Activated CD8-positive, alpha-beta memory T cell treated with anti-CD3 and anti-CD28 coated beads for 36 hours (primary cell): Measurements from ENCODE around the gene MYT1. TPM values are rescaled to one million over a fixed set of nuclear protein-coding genes. Genes with fewer than 3 reads are reported as not detected.

ENCODE experiments used
- CTCF ChIA-PET: fragments of 350-600 bp; sonication (Branson Sonifier 250); formaldehyde crosslinking; loops from one replicate; lab custom pipeline; 2021; ENCODE audit warnings: antibody characterized with exemption; lab: Charles Lee
- POLR2A ChIA-PET: fragments of 350-600 bp; sonication (Branson Sonifier 250); formaldehyde crosslinking; loops from one replicate; lab custom pipeline; 2021; ENCODE audit warnings: antibody characterized with exemption; lab: Charles Lee
- total RNA-seq, 2 experiments: library from RNA; stranded (reverse); gene quantifications; one replicate each; pipeline ENCODE4 v1.2.3, GENCODE V29; 2021

The MYT1 gene
- total RNA-seq, 2 experiments from 2014 or later, result not detected

DNA sequence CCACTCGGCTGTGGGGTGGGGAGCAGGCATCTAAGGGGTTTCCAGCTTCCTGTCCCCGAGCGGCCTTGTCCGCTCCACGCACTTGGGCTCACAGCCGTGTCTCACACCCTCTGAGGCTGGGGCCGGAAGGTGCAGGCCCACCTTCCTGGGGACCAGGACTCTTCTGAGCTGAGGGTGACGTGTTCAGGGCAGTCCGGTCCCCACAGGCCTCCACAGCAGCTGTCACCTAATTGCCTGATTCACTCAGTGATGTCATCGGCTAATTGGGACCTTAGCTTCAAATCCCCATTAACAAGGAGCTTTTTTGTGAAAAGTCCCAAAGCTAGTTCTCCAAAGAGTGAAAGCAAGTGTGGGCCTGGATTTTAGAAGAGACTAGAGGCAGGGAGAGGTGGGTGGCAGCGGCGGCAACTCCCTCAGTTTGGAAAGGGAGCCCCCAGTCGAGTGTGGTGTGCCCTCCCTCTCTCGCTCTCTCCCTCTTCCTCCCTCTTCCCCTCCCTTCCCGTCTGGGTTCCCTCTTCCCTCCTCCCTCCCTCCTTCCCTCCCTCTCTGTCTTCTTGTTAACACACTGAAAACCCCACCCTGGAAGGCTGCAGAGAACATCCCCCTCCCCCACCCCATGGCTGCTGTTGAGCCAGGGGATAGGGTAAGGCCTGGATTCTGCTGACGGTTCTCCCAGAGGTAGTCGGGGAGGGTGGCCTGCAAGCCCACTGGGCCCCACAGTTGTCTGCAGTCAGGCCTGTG, 39.0 kb downstream of the MYT1 start:
- POLR2A ChIA-PET, result no interaction called here
- CTCF ChIA-PET, result no interaction called here

- CTCF ChIA-PET, result no interaction called here
- POLR2A ChIA-PET, result no interaction called here
These were observed 41.4 kb downstream of the MYT1 start for GRCh38 chr20:64205611-64206026.

GRCh38 chr20:64206614-64207013, 42.4 kb downstream of the MYT1 start:
- CTCF ChIA-PET, result interaction anchor here (0.7 kb wide), 1 partner anchor 49 kb away, joined by 3 read pairs; no protein-coding TSS in a partner anchor
- POLR2A ChIA-PET, result no interaction called here

DNA sequence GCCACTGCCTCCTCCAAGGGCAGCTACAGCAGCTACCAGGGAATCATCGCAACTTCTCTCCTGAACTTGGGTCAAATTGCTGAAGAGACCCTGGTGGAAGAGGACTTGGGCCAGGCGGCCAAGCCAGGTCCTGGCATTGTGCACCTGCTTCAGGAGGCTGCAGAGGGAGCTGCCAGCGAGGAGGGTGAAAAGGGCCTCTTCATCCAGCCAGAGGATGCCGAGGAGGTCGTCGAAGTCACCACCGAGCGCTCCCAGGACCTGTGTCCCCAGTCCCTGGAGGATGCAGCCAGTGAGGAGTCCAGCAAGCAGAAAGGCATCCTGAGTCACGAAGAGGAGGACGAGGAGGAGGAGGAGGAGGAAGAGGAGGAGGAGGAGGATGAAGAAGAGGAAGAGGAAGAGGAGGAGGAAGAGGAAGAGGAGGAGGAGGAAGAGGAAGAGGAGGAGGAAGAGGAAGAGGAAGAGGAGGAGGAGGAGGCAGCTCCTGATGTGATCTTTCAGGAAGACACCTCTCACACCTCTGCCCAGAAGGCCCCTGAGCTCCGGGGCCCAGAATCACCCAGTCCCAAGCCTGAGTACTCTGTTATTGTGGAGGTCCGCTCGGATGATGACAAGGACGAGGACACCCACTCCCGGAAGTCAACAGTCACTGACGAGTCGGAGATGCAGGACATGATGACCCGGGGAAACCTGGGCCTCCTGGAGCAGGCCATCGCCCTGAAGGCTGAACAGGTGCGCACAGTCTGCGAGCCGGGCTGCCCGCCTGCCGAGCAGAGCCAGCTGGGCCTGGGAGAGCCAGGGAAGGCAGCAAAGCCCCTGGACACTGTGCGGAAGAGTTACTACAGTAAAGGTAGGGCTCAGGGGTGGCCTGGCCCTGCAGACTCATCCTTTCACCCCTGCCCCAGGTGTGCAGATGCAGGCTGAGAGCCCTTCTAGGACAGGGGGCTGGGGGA, 43.7 kb downstream of the MYT1 start:
- ChIA-PET CTCF (no interaction called here), POLR2A (no interaction called here)

DNA sequence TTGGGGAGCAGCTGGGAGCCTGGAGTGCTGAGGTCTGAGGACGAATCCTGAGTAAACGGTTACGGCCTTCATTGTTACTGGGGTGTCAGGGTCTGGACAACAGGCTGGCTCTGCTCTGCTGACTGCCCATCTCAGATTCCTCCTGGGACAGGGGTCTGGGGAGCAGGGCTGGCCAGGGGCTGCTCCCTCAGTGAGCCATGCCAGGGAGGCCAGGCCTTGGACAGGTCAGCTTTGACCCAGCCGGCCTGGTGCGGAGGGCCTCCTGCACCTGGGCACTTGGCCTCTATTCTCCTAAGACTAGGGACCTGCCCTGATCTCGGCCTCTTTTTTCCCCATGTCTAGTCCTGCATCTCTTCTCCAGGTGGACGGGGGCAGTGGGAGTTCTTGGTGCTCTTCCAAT, 44.9 kb downstream of the MYT1 start:
- ChIA-PET CTCF (no interaction called here), POLR2A (no interaction called here)

DNA sequence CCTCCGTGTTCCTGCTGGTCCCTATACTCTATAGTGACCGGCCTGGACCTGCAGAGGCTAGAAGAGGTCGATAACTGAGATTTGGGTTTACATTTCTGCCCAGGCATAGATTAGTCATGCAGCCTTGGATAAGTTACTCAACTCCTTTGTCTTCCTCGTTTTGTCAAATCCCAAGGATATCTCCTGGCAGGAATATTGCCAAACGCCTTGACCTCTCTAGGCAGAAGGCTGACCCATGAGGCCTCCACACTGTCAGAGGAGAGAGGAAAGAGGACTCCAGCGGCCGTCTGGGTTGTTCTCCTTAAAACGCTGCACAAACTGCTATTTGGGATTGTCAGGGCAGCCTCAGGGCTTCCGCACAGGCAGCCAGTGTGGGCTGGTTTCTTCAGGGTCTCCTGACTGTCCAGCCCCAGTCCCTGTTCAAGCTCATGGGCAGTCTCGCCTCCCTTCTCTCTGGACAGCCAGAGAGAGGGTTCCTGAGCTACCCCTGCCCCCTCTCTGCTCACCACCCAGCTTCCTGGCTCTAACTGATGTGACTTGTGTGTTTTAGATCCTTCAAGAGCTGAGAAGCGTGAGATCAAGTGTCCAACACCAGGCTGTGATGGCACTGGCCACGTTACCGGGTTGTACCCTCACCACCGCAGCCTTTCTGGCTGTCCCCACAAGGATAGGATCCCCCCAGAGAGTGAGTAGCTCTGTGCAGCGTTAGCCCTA, 46.6 kb downstream of the MYT1 start:
- ChIA-PET POLR2A (no interaction called here), CTCF (no interaction called here)

- ChIA-PET POLR2A (no interaction called here), CTCF (no interaction called here)
These were observed 47.8 kb downstream of the MYT1 start for GRCh38 chr20:64211874-64212658.

GRCh38 chr20:64212755-64213154, 48.5 kb downstream of the MYT1 start:
- POLR2A ChIA-PET, result no interaction called here
- CTCF ChIA-PET, result no interaction called here

DNA sequence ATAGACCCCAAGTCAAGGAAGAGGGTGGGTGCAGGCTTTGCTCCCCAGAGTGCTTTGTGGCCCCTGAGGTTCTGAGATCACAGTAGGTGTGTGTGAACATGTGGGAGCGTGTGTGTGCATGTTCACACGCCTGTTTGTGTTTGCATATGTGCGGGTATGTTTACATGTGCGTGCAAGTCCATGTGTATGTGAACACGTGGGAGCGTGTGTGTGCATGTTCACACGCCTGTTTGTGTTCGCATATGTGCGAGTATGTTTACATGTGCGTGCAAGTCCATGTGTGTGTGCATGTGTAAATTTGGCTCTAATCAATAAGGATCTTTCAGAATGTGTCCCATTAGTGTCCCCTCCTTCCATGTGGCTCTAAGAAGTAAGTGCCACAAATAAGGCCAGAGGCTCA, 49.9 kb downstream of the MYT1 start:
- ChIA-PET POLR2A (no interaction called here), CTCF (no interaction called here)

- CTCF ChIA-PET, result no interaction called here
- POLR2A ChIA-PET, result no interaction called here
These were observed 50.7 kb downstream of the MYT1 start for GRCh38 chr20:64214952-64215351.

- CTCF ChIA-PET, result no interaction called here
- POLR2A ChIA-PET, result no interaction called here
These were observed 51.8 kb downstream of the MYT1 start for GRCh38 chr20:64216036-64216435.

DNA sequence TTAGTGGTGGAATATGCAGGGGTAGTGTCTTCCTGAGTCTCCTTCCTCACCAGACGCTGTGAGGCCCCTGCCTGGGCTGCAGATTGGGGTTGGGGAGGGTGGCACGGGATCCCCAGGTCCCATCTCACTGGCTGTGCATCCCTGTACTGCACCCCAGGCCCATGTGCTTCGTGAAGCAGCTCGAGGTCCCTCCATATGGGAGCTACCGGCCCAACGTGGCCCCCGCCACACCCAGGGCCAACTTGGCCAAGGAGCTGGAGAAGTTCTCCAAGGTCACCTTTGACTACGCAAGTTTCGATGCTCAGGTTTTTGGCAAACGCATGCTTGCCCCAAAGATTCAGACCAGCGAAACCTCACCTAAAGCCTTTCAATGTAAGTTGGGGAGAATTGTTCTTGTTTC, 52.7 kb downstream of the MYT1 start:
- ChIA-PET CTCF (no interaction called here), POLR2A (no interaction called here)

DNA sequence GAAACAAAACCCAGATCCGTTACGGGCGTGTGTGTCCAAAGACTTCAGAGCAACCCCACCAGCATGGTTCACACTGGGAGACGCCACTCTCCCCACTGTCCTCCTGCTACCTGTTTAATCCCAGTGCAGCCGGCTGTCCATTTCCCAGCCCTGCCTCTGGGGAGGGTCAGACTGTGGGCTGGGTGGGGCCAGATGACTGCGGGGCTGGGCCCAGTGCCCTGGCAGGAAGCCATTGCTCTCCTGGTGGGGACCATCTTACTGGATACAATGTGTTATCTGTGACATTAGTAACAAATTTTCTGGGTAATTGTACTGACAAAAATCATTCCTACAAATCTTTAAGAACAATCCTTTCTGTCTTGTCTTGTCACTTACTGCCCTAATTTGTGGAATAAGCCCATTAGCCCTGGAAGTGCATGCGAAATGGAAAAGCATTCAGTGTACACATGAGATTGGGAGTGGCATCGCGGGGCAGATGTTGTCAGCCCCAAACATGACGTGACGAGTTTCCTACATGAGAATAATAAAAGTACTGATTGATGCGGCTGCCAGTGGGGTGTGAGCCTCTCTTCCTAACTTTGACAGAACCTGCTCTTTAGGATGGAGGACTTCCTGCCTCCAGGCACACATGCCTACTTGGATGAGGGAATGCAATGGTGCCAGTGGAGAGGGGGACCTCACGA, 53.4 kb downstream of the MYT1 start:
- CTCF ChIA-PET, result no interaction called here
- POLR2A ChIA-PET, result no interaction called here

DNA sequence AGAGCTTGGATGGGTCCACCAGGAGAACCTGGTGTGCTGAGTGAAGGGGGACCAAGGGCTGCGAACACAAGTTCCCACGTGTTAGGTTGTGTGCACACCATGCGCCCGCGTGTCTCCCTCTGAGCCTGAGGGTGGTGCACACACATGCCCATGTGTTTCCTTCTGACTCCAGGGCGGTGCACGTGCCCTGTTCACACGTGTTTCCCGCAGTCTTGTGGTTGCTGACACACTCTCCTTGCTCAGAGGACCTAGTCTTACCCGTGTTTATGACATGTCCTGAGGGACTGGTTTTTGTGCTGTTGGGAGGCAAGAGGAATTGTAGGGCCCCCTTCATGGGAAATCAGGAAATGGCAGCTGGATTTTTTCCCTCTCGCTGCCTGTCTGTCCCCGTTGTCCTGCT, 55.0 kb downstream of the MYT1 start:
- CTCF ChIA-PET, result no interaction called here
- POLR2A ChIA-PET, result no interaction called here

DNA sequence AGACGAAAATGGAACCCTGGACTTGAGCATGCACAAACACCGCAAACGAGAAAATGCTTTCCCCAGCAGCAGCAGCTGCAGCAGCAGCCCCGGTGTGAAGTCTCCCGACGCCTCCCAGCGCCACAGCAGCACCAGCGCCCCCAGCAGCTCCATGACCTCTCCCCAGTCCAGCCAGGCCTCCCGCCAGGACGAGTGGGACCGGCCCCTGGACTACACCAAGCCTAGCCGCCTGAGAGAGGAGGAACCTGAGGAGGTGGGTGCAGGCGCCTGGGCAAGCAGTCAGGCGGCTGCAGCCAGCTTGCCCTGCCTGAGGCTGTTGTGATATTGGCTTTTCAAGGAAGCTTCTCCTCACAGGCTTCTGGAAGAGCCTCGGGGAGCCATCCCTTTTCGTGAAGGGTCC, 55.5 kb downstream of the MYT1 start:
- POLR2A ChIA-PET, result no interaction called here
- CTCF ChIA-PET, result no interaction called here

DNA sequence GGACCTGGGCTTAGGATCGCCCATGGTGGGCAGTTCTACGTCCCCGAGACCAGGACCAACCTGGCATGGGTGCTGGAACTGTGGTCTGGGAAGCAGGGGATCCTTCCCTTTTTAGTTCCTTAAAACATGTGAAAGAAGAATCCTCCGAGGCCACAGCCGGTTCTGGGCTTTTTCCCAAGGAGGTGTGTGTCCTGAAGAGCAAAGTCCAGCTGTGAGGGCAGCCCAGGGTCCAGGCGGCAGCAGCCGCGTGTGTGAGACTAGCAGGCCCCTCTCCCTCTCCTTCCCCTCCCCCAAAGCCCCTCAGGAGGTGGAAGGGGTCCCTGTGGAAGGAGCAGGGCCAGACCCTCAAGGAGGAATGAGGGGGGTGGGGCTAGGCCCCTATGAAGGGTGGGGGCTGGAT, 56.2 kb downstream of the MYT1 start:
- CTCF ChIA-PET, result no interaction called here

GRCh38 chr20:64220891-64221527, 56.8 kb downstream of the MYT1 start:
- ChIA-PET POLR2A (no interaction called here), CTCF (no interaction called here)

More for the DNA sequence above, 56.2 kb downstream of the MYT1 start:
- POLR2A ChIA-PET, result no interaction called here

GRCh38 chr20:64222291-64222735, 58.1 kb downstream of the MYT1 start:
- CTCF ChIA-PET, result interaction anchor here (1.2 kb wide), 1 partner anchor 34 kb away, joined by 3 read pairs; the partner anchor contains the start of gene PCMTD2
- POLR2A ChIA-PET, result no interaction called here
